ENCODE data around the gene WNT7A.

Gene WNT7A

GRCh38 chr3:13844911-13845310 lies 35.0 kb downstream of the WNT7A start:
- DNase-seq, result no peak

GRCh38 chr3:13844286-13844685 lies 35.6 kb downstream of the WNT7A start:
- no peak for DNase-seq

DNA sequence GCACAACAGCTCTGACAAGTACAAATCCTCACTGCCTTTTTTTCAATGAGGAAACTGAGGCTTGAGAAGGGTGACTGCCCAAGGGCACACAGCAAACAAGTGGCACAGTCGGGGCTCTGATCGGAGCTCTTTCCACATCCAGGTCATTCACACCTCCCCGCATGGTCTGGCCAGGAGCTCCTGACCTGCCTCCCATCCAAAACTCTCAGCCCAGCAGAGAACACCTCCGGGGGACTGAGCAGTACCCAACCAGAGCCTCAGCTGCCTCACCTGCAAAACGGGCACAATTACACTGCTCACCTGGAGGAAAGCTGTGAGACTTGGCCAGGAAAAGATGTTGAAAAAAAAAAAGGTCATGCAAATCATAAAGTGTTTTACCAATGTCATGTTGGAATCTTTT lies 36.5 kb downstream of the WNT7A start:
- DNase-seq, result no peak

DNA sequence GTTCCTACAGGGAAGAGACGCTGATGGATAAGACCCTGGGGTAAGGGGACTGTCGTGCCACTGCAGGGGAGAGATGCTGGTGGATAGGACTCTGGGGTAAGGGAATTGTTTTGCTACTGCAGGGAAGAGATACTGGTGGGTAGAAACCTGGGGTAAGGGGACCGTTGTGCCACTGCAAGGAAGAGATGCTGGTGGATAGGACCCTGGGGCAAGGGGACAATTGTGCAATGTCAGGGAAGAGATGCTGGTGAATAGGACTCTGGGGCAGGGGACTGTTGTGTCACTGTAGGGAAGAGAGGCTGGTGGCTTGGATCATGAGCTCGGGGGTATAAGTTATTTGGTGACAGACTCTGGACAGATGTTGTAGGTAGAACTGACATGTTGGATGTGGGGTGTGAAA lies 37.6 kb downstream of the WNT7A start:
- no peak for DNase-seq

DNA sequence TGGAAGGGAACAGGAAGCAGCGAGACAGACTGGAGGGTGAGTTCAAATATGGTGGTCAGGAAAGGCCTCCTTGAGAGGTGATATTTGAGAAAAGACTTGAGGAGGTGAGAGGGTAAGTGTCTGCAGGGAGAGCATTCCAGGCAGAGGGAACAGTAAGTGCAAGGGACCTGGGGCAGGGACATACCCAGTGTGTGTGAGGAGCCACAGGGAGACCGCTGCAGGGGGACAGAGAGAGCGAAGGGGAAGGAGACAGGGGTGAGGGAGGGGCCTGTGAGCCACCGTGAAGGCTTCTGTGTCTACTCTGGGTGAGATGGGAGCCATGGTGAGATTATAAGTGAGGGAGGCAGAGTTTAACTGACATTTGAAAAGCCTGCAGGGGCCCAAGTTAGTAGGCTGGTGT lies 38.0 kb downstream of the WNT7A start:
- no peak for DNase-seq

DNA sequence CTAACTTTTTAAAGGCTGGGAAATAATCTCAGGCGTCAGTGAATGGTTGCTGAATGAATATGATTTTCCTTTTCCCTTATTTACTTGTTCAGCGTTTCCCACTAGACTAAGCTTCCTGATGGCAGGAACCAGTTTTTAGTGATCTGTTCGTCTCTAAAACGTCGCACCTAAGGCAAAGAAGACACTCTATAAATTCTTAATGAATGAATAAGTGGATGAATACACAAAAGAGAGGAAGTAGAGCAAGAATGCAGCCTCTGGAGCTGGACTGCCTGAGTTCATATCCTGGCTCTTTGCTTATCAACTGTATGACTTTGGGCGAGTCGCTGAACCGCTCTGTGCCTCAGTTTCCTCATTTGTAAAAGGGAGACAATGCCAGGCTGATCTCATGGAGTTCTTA lies 38.7 kb downstream of the WNT7A start:
- DNase-seq, result no peak

DNA sequence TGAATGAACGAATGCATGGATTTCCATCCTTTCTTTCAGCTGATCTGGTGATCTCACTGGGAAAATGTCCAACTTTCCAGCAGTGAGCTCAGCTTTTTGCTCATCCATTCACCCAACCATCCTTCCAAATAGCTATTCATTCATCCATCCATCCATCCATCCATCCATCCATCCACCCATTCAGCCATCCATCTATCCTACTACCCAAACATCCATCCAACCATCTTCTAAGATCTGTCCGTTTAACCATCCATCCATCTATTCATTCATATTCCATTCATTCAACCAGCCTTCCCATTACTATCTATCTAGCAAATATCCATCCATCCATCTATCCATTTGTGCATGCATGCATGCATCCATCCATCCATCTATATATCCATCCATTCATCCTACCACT lies 39.4 kb downstream of the WNT7A start:
- no peak for DNase-seq

DNA sequence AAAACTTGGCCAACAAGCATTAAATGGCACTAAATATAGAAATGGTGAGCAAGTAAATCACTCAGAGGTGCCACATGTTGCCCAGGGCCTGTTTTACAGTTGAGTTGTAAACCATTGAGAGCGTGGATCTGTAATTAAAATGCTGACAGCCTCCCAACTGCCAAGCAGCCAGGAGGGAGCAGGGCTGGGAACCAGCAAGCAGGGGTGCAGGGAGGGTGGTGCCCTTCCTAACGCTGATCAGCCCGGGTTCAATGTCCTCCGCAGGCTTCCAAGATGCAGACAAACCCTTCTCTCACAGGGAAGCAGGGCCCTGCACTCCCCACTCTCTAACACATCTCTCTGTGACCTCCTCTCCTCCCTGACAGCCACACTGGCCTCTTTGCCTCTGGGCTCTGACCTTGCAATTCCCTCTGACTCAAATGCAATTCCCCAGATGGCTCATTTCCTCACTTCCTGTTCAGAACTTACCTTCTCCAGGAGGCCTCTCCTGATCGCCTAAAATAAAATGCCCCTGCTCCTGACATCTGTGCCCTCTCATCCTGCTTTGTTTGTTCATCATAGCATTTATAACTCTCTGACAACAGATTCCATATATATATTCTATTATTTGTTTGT lies 40.0 kb downstream of the WNT7A start:
- no peak for DNase-seq

GRCh38 chr3:13839253-13839652 lies 40.6 kb downstream of the WNT7A start:
- DNase-seq, result no peak

DNA sequence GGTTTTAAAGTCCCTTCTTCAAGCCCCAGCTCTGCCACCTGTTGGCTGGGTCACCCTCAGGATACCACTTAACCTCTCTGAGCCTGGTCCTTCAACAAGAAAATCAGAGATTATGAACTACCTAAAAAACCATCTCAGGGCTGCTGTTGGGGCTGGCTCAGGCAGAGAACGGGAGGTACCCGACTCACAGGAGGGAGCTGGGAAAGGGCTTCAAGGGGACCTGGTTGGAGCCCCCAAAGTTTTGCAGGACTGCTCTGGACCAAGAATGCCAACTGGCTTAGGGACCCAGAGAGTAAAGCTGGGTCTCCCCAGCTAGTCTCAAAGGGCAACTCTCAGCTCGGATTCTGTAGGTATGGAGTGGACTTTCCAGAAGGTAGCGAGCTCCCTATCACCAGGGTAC lies 41.5 kb downstream of the WNT7A start:
- no peak for DNase-seq

DNA sequence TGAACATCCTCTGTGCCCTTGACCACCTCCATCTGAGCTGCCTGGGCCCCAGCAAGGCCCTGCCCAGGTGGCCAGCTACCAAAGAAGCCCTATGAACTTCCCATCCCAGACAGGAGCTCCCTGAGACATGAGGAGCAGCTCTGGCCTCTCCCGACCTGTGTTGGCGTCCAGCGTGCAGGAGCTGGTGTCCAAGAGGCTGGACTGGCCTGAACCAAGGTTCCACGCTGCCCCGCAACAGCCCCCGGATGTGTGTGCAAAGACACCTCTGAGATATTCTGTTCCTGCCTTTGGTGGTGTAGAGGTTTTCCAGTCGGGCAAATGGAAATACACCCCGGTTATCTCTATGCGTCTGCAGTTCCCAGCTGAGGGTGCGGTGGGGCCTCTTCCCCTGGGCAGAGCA lies 42.1 kb downstream of the WNT7A start:
- no peak for DNase-seq

DNA sequence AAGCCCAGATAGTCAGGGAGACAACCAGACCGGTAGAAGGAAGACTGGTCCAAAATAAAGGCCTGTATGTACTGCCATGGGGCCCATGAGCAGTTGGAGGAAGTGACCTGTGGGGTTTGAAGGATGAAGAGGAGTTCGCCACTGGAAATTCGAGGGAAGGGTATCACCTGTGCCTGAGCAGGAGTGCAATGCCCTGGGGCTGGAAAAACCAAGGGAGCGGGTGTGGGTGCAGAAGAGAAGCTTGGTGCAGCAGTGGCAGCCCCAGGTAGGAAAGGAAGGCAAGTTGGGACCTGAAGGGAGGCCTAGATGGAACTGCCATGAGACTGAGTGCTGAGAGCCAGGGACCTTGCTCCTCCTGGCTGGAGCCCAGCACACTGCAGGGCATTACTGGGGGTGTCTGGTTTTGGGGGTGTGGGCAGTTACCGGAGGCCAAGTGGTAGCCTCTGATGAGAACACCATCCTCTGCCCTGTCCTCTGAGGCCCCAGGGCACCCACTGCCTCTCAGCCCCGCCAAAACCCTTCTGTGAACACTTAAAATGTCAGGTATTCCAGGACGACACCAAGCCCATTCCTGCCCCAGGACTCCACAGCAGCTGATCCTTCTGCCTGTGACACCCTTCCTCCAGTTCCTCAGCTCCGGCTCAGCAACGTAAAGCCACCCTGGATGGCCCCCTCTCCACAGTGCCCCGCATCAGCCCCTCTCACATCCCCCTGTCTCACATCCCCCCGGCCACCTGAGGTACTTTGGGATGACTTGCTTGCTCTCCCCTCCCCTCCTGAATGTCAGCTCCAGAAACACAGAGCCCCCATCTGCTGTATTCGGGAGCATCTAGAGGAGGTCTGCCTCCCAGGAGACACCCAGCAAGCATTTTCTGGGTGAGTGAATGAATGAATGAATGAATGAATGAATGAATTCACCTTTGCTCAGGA lies 42.9 kb downstream of the WNT7A start:
- no peak for DNase-seq

DNA sequence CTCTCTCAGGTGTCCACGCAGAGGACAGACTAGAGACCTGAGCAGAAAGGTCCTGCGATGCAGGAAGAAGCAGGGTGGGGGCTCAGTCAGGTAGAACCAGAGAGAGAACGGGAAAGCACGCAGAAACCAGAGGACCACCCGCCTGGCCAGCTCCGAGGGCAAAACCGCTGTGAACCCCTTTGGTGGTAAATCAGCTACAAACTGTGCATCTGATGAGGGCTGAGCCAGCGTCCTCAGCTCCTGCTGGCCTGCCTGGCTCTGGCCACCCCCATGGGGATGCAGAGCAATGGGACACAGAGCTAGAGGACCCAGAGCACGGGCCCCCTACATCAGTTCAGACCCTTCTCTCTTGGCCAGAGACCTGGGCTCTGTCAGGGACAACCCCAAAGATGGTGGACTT lies 44.6 kb downstream of the WNT7A start:
- DNase-seq, result no peak

- DNase-seq, result no peak
Measured at GRCh38 chr3:13834258-13835035, 45.4 kb downstream of the WNT7A start.

GRCh38 chr3:13833506-13834257 lies 46.2 kb downstream of the WNT7A start:
- DNase-seq, result no peak

DNA sequence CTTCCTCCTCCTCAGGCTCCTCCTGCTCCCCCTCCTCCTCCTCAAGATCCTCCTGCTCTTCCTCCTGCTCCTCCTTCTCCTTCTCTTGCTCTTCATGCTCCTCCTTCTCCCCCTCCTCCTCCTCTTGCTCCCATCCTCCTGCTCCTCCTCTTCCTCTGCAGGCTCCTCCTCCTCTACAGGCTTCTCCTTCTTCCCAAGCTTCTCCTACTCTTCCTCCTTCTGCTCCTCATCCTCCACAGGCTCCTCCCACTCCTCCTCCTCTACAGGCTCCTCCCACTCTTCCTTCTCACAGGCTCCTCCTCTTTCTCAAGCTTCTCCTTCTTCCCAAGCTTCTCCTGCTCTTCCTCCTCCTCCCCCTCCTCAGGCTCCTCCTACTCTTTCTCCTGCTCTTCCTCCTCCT lies 47.7 kb downstream of the WNT7A start:
- no peak for DNase-seq

- DNase-seq, result no peak
Measured at GRCh38 chr3:13831386-13831996, 48.4 kb downstream of the WNT7A start.

DNA sequence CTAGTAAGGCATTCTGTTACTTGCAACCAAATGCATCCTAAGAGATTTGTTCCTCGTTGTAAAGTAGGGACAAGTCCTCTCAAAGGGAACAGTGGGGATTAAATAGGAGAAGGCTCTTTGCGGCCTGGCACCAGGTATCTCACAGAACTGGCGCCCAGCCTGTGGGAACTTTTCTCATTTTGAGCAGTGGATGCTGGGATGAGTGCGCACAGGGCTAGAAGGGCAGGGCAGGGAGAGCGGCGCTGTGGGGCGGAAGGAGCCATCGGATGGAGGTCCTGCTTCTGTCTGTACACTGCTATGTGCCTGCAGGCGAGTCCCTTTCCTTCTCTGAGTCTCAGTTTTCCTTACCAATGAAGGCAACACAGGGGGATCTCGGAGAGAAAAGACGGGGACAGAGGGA lies 50.6 kb downstream of the WNT7A start:
- DNase-seq, result no peak

GRCh38 chr3:13828501-13829265 lies 51.2 kb downstream of the WNT7A start:
- DNase-seq, result peak; percentile 51 to 61 (median 55)

DNA sequence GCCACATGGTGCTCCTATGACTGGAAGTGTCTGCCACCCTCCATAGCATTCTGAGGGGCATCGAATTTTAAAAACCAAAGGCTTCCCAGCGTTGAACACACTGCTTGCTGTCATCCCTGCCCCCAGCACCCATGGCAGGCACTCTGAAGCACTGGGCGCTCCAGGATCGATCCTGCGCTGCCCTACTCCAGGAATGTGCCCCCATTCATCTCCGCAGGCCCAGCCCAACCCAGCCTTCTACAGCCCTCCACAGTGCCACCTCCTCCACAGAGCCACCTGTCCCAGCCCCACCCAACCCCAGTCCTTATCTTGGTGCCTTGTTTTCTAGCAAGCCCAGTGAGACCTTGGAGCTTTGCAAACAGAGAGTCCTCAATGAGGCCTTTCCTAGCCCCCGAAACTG lies 52.2 kb downstream of the WNT7A start:
- DNase-seq, result no peak

DNA sequence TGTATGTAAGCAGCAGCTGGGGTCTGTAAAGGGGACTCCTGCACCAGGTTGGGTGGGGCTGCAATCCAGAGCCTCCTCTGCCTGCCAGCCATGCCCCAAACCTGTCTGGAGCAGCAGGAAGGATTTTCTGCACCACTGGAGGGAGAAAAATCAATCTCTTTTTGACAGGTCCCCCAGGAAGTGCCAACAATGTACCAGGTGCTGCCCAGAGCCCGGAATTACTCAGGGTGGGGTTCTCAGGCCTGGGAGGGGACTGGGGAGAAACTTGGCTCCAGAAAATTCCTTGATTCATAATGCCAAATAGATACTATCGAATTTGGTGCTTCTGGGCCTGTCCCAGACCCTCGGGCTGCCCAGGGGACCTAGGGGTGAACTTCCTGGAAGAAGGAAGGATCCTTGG lies 52.6 kb downstream of the WNT7A start:
- DNase-seq, result no peak

GRCh38 chr3:13826672-13827071 lies 53.2 kb downstream of the WNT7A start:
- DNase-seq, result no peak

All from suppressor macrophage treated with lipopolysaccharide for 1 hour (primary cell).